Fibroblast of lung (primary cell): ENCODE data around the gene DSC1. TPM values are rescaled to one million over a fixed set of nuclear protein-coding genes. Genes with fewer than 3 reads are reported as not detected.

Source experiments
- DNase-seq, 2 donors: peaks; one replicate each; pipeline versions ENCODE4 v3.0.0 to v3.0.0-alpha.2; 2010; ENCODE audit warnings: low read depth in 2 of 2
- H2AFZ ChIP-seq: 2 replicates; pipeline ENCODE4 v1.5.1; 2012; ENCODE audit warnings: low read length, control low read depth, inconsistent platforms
- H3K27ac ChIP-seq: 2 replicates; pipeline ENCODE4 v1.5.1; 2011; ENCODE audit warnings: low read length, control low read depth; ENCODE audit not compliant: insufficient read depth
- H3K27me3 ChIP-seq: 2 replicates; pipeline ENCODE4 v1.5.1; 2011; ENCODE audit warnings: mild to moderate bottlenecking, low read length; ENCODE audit not compliant: control insufficient read depth, insufficient read depth
- H3K36me3 ChIP-seq: 2 replicates; pipeline ENCODE4 v1.5.1; 2011; ENCODE audit warnings: low read length; ENCODE audit not compliant: control insufficient read depth, insufficient read depth
- H3K4me1 ChIP-seq: 2 replicates; pipeline ENCODE4 v1.5.1; 2011; ENCODE audit warnings: low read length; ENCODE audit not compliant: control insufficient read depth, insufficient read depth; ENCODE audit errors: extremely low read depth
- H3K4me2 ChIP-seq: 2 replicates; pipeline ENCODE4 v1.5.1; 2011; ENCODE audit warnings: low read length, control low read depth; ENCODE audit not compliant: insufficient read depth; ENCODE audit errors: extremely low read depth
- H3K4me3 ChIP-seq, 4 experiments: fragments of 200-600 bp in 1 of 4; sonication (generic) in 1 of 4; replicated peaks in 1 of 4; 2 replicates each; pipeline ENCODE4 v1.5.1; 2011 to 2016; ENCODE audit warnings: low read length in 4 of 4, low read depth in 3 of 4, mild to moderate bottlenecking in 3 of 4, control low read depth in 2 of 4, inconsistent platforms in 1 of 4, mixed read lengths in 1 of 4; ENCODE audit not compliant: insufficient read depth in 1 of 4; ENCODE audit errors: control extremely low read depth in 1 of 4
- H3K79me2 ChIP-seq: 2 replicates; pipeline ENCODE4 v1.5.1; 2012; ENCODE audit warnings: mild to moderate bottlenecking, low read length, inconsistent platforms; ENCODE audit not compliant: control insufficient read depth, insufficient read depth
- H3K9ac ChIP-seq: 2 replicates; pipeline ENCODE4 v1.5.1; 2011; ENCODE audit warnings: mild to moderate bottlenecking, low read length, control low read depth; ENCODE audit not compliant: insufficient read depth
- H3K9me3 ChIP-seq: 2 replicates; pipeline ENCODE4 v1.5.1; 2012; ENCODE audit warnings: low read depth, low read length; ENCODE audit not compliant: control insufficient read depth, insufficient read depth
- H4K20me1 ChIP-seq: 2 replicates; pipeline ENCODE4 v1.5.1; 2011; ENCODE audit warnings: low read length; ENCODE audit not compliant: control insufficient read depth, insufficient read depth; ENCODE audit errors: extremely low read depth
- CTCF ChIP-seq, 2 donors: IDR thresholded peaks in 1 of 2; conservative IDR thresholded peaks in 1 of 2; 1 replicate in 1 of 2; 2 replicates in 1 of 2; pipeline ENCODE4 v1.5.1; 2011 to 2012; ENCODE audit warnings: low read length in 2 of 2, control low read depth in 1 of 2, inconsistent platforms in 1 of 2, low read depth in 1 of 2, mild to moderate bottlenecking in 1 of 2
- EZH2 ChIP-seq: IDR thresholded peaks from 2 replicates; pipeline ENCODE4 v1.5.1; 2012; ENCODE audit warnings: low read length, control low read depth, mild to moderate bottlenecking; ENCODE audit errors: missing control alignments
- polyA plus RNA-seq, 2 donors: library from polyadenylated mRNA; depleted of rRNA in 1 of 2; stranded (reverse) in 1 of 2; unstranded in 1 of 2; fragments of >200 nt; gene quantifications; 2 replicates each; pipeline ENCODE4 v1.2.1, GENCODE V29; 2011 to 2012; ENCODE audit warnings: missing spikeins in 1 of 2
- total RNA-seq: library from RNA; depleted of rRNA; stranded (reverse); fragments of >200 nt; gene quantifications from 2 replicates; pipeline ENCODE4 v1.2.1, GENCODE V29; 2014

Gene DSC1
- total and polyA plus RNA-seq, 2 donors (not counting 1 experiment from before 2014, with no cell fraction given): not detected

GRCh38 chr18:31190919-31191318, 28.3 kb upstream of the DSC1 start:
- no peak overlapping the region for H3K9ac ChIP-seq
- no peak overlapping the region for H3K4me2 ChIP-seq
- no peak overlapping the region for H2AFZ ChIP-seq
- H3K79me2 ChIP-seq: no peaks in the 10 kb centered on the region
- no peak for DNase-seq
- TF ChIP-seq EZH2: no peak
- H3K27me3 ChIP-seq: no peaks in the 10 kb centered on the region
- H3K36me3 ChIP-seq: no peaks in the 10 kb centered on the region
- H3K9me3 ChIP-seq: no peaks in the 10 kb centered on the region
- no peak overlapping the region for H3K4me3 ChIP-seq
- no peak overlapping the region for H3K27ac ChIP-seq
- no peaks in the 10 kb centered on the region for H3K4me1 ChIP-seq
- H4K20me1 ChIP-seq: no peaks in the 10 kb centered on the region

GRCh38 chr18:31189757-31190156, 27.1 kb upstream of the DSC1 start:
- Histone ChIP-seq H3K9me3 (no peaks in the 10 kb centered on the region), H3K27me3 (no peaks in the 10 kb centered on the region), H2AFZ (no peak overlapping the region), H3K4me2 (no peak overlapping the region), H4K20me1 (no peaks in the 10 kb centered on the region), H3K36me3 (no peaks in the 10 kb centered on the region), H3K79me2 (no peaks in the 10 kb centered on the region), H3K4me3 (no peak overlapping the region), H3K9ac (no peak overlapping the region), H3K27ac (no peak overlapping the region), H3K4me1 (no peaks in the 10 kb centered on the region)
- TF ChIP-seq EZH2: no peak
- TF ChIP-seq CTCF (conservative IDR thresholded peaks at IDR 0.05 in 1 of 2, IDR thresholded peaks at IDR 0.05 in 1 of 2; ENCODE audit: low read depth in 1 of 2, low read length in 2 of 2): no peak
- DNase-seq: no peak

- no peak overlapping the region for H2AFZ ChIP-seq
- TF ChIP-seq EZH2 (no peak), CTCF (conservative IDR thresholded peaks at IDR 0.05 in 1 of 2, IDR thresholded peaks at IDR 0.05 in 1 of 2; ENCODE audit: low read depth in 1 of 2, low read length in 2 of 2) (no peak)
- no peak overlapping the region for H3K4me3 ChIP-seq
- H3K9me3 ChIP-seq: no peaks in the 10 kb centered on the region
- no peaks in the 10 kb centered on the region for H4K20me1 ChIP-seq
- H3K4me2 ChIP-seq: no peak overlapping the region
- H3K4me1 ChIP-seq: no peaks in the 10 kb centered on the region
- no peaks in the 10 kb centered on the region for H3K36me3 ChIP-seq
- DNase-seq: peak in 1 of 2 donors; percentile 59
- no peaks in the 10 kb centered on the region for H3K27me3 ChIP-seq
- H3K9ac ChIP-seq: no peak overlapping the region
- no peaks in the 10 kb centered on the region for H3K79me2 ChIP-seq
- H3K27ac ChIP-seq: no peak overlapping the region
Measured at GRCh38 chr18:31185186-31185950, 22.7 kb upstream of the DSC1 start.
